HFFc6 (cell line): ENCODE results near the gene CD86. TPM values are rescaled to one million over a fixed set of nuclear protein-coding genes. Genes with fewer than 3 reads are reported as not detected.
"Not testable (repeated sequence)": the region's sequence is repeated elsewhere in the genome, so short reads cannot be mapped to it uniquely, and the experiment has no call there.

Experiments
- DNase-seq: peaks from one replicate; pipeline ENCODE4 v3.0.0-alpha.2; 2018
- H3K27ac Mint-ChIP-seq: 2 replicates; pipeline ENCODE4 v1.8.0; 2020; ENCODE audit warnings: mild to moderate bottlenecking, mixed read lengths
- H3K27me3 Mint-ChIP-seq: 2 replicates; pipeline ENCODE4 v1.8.0; 2021; ENCODE audit warnings: mild to moderate bottlenecking, moderate library complexity, mixed read lengths; ENCODE audit not compliant: insufficient read depth
- H3K36me3 Mint-ChIP-seq: 2 replicates; pipeline ENCODE4 v1.8.0; 2021; ENCODE audit warnings: low read depth, mixed read lengths
- H3K4me1 Mint-ChIP-seq: 2 replicates; pipeline ENCODE4 v1.8.0; 2020; ENCODE audit warnings: low read depth, mixed read lengths
- H3K4me3 Mint-ChIP-seq: 2 replicates; pipeline ENCODE4 v1.8.0; 2020; ENCODE audit warnings: mild to moderate bottlenecking, moderate library complexity, mixed read lengths
- H3K9me3 Mint-ChIP-seq: 2 replicates; pipeline ENCODE4 v1.8.0; 2020; ENCODE audit warnings: mild to moderate bottlenecking, mixed read lengths
- total RNA-seq, 6 experiments: library from RNA; stranded (reverse); fragmentation: NEBNext Ultra II Directional; extraction: Animal tissue kit (Norgen Biotek cat#: 25700); gene quantifications; 2 replicates in 1 of 6; 3 replicates in 5 of 6; pipeline ENCODE4 v1.2.3, GENCODE V29; 2021
- TF ChIP-seq, protein P1 (sequence below): fragments of 200-600 bp; sonication (generic); IDR thresholded peaks from 2 replicates; pipeline ENCODE4 v1.5.0; 2021; ENCODE audit warnings: antibody characterized with exemption, mild to moderate bottlenecking

Gene CD86
- total RNA-seq, 6 experiments from 2014 or later = not detected

DNA sequence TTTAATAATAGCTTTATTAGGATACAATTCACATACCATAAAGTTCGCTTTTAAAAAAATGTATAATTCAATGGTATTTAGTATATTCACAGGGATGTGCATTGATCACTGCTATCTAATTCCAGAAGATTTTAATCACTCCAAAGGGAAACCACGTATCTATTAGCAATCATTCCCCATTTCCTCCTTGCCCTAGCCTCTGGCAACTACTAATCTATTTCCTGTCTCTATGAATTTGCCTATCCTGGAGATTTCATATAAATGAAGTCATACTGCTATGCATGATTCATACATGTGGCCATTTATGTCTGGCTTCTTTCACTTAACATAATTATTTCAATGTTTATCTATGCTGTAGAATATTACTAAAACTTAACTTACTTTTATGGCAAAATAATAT, 96.3 kb downstream of the CD86 start:
- Mint-ChIP-seq H3K36me3 (peaks cover 31% of the 10 kb centered on the region), H3K27ac (no peak overlapping the region), H3K4me3 (no peak overlapping the region), H3K4me1 (peaks cover 42% of the 10 kb centered on the region), H3K27me3 (peaks cover 3% of the 10 kb centered on the region; the same call in 1 of the 2 replicates), H3K9me3 (peaks cover 47% of the 10 kb centered on the region)
- TF ChIP-seq, protein P1, sequence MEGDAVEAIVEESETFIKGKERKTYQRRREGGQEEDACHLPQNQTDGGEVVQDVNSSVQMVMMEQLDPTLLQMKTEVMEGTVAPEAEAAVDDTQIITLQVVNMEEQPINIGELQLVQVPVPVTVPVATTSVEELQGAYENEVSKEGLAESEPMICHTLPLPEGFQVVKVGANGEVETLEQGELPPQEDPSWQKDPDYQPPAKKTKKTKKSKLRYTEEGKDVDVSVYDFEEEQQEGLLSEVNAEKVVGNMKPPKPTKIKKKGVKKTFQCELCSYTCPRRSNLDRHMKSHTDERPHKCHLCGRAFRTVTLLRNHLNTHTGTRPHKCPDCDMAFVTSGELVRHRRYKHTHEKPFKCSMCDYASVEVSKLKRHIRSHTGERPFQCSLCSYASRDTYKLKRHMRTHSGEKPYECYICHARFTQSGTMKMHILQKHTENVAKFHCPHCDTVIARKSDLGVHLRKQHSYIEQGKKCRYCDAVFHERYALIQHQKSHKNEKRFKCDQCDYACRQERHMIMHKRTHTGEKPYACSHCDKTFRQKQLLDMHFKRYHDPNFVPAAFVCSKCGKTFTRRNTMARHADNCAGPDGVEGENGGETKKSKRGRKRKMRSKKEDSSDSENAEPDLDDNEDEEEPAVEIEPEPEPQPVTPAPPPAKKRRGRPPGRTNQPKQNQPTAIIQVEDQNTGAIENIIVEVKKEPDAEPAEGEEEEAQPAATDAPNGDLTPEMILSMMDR = no peak
- DNase-seq = peak; percentile 37

DNA sequence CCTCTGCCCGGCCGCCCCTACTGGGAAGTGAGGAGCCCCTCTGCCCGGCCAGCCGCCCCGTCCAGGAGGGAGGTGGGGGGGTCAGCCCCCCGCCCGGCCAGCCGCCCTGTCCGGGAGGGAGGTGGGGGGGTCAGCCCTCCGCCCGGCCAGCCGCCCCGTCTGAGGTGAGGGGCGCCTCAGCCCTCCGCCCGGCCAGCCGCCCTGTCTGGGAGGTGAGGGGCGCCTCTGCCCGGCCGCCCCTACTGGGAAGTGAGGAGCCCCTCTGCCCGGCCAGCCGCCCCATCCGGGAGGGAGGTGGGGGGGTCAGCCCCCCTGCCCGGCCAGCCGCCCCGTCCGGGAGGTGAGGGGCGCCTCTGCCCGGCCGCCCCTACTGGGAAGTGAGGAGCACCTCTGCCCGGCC, 109.8 kb downstream of the CD86 start:
- peaks cover 15% of the 10 kb centered on the region for H3K9me3 Mint-ChIP-seq
- DNase-seq, H3K27ac Mint-ChIP-seq, H3K4me3 Mint-ChIP-seq, H3K36me3 Mint-ChIP-seq, H3K27me3 Mint-ChIP-seq, H3K4me1 Mint-ChIP-seq: not testable (repeated sequence)

DNA sequence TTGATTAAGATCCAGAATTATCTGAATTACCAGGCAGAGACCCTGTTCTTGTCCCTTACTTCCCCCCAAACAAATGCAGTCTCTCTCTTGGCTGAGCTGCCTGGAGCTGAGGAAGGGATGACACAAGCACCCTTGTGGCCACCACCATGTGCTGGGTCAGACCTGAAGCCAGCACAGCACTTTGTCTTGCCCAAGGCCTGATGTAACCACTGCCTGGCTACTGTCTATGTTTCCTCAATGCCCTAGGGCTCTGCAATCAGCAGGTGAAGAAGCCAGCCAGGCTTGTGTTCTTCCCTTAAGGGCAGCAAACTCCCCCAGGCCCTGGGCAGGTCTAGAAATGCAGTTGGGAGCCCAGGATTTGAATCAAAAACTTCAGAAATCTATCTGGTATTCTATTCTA, 112.5 kb downstream of the CD86 start:
- H3K36me3 Mint-ChIP-seq = no peaks in the 10 kb centered on the region
- no peak overlapping the region for H3K27ac Mint-ChIP-seq
- H3K9me3 Mint-ChIP-seq = peaks cover 13% of the 10 kb centered on the region
- no peak for DNase-seq
- TF ChIP-seq, protein P1 = no peak
- H3K4me1 Mint-ChIP-seq = no peaks in the 10 kb centered on the region
- H3K4me3 Mint-ChIP-seq = no peak overlapping the region
- H3K27me3 Mint-ChIP-seq = no peaks in the 10 kb centered on the region

DNA sequence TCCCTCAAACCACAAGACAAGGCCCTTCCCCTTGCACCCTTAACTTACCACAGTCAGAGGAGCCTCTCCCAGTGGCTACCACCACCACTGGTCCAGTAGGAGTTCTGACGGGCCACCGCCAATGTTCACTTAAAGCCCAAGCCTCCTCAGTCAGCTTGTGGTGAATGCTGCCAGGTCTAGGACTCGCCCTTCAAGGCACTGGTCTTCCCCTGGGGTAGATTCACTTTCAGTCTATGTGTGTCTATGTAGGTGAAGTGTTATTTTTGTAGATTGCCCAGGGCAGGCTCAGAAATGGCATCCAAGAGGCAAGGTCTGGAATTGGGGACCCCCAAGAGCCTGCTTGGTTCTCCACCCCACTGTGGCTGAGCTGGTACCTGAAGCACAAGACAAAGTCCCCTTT, 112.9 kb downstream of the CD86 start:
- TF ChIP-seq, protein P1 = no peak
- peaks cover 13% of the 10 kb centered on the region for H3K9me3 Mint-ChIP-seq
- no peaks in the 10 kb centered on the region for H3K4me1 Mint-ChIP-seq

DNA sequence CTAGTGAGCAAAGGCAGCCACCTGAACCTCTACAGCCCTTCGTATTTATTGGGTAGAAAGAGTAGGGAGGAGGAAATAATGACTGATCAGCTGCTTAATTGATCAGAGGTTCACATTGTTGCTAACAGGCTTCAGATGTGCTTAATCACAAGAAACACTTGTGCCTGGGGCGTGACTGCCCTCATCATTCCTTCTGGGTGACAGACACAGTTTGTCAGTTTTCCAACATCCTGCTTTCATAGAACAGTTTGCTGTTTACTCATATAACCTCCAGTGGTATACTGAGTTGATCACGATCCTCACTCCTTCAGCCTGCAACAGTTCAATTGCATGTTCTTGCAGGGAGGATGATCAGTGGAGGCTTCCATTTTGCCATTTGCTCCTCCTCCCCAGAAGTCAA, 114.7 kb downstream of the CD86 start:
- H3K4me3 Mint-ChIP-seq = no peak overlapping the region
- peaks cover 18% of the 10 kb centered on the region for H3K9me3 Mint-ChIP-seq
- no peaks in the 10 kb centered on the region for H3K36me3 Mint-ChIP-seq
- H3K27ac Mint-ChIP-seq = no peak overlapping the region
- H3K27me3 Mint-ChIP-seq = no peaks in the 10 kb centered on the region; the same call in 1 of the 2 replicates
- no peaks in the 10 kb centered on the region for H3K4me1 Mint-ChIP-seq
- TF ChIP-seq, protein P1 = no peak
- DNase-seq = no peak

More for the DNA sequence above, 112.9 kb downstream of the CD86 start:
- DNase-seq = no peak
- Mint-ChIP-seq H3K27ac (no peak overlapping the region), H3K36me3 (no peaks in the 10 kb centered on the region), H3K4me3 (no peak overlapping the region), H3K27me3 (no peaks in the 10 kb centered on the region)

Other genes starting within 250 kb of the CD86 start
- 10 to 100 TPM in 4 of 6 experiments, 1 to 10 TPM in 2; 8.4 to 11.9 (median 10.1) TPM for gene IQCB1, start 220.3 kb upstream of the CD86 start, total RNA-seq
- gene EAF2, start 220.2 kb upstream of the CD86 start, total RNA-seq = 1 to 10 TPM; 1.4 to 1.8 (median 1.7) TPM
- gene SLC15A2, start 161.0 kb upstream of the CD86 start, total RNA-seq = under 1 TPM in 5 of 6 experiments, not detected in 1; 0.09 to 0.35 (median 0.14) TPM
- not detected for gene ILDR1, start 33.1 kb upstream of the CD86 start, total RNA-seq
- gene CASR, start 128.3 kb downstream of the CD86 start, total RNA-seq = under 1 TPM in 1 of 6 experiments, not detected in 5; 0.03 TPM